Measurements from ENCODE around the gene TNFAIP8L3.

The TNFAIP8L3 gene

DNA sequence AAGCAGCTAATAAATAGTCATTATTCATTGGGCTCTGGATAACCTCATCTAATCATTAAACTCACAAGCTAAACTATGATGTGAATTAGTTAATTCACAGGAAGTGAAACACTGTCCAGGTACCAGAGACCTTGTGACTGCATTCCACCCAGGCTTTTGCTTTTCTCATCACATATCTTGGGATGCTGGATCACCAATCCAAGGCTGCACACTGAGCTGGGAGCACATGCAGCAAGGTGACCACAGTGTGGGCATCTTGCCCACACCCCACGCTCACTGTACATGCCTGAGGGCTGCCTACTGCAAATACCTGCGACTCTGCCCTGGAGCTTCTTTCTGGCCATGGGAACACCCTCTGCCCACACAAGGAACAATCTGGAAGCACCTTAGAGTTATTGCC is 40.6 kb upstream of the TNFAIP8L3 start:
- H3K9ac ChIP-seq (ENCODE audit: low read depth, low read length, poor library complexity, severe bottlenecking) = no peak overlapping the region
- H3K4me1 ChIP-seq (ENCODE audit: insufficient read depth, low read length, poor library complexity, severe bottlenecking) = no peaks in the 10 kb centered on the region
- no peaks in the 10 kb centered on the region for H3K9me3 ChIP-seq (ENCODE audit: insufficient read depth, low read depth, low read length)
- no peaks in the 10 kb centered on the region for H3K79me2 ChIP-seq (ENCODE audit: insufficient read depth, low read length)
- H3K4me2 ChIP-seq (ENCODE audit: low read depth, low read length, poor library complexity, severe bottlenecking) = no peak overlapping the region
- no peaks in the 10 kb centered on the region for H3F3A ChIP-seq (ENCODE audit: low read depth)
- H3K4me3 ChIP-seq (ENCODE audit: low read length, poor library complexity, severe bottlenecking) = no peak overlapping the region
- H3K36me3 ChIP-seq (ENCODE audit: insufficient read depth, low read length) = no peaks in the 10 kb centered on the region
- no peak overlapping the region for H2AFZ ChIP-seq (ENCODE audit: low read length)
- TF ChIP-seq EZH2phosphoT487 (IDR thresholded peaks at IDR 0.05; ENCODE audit: borderline replicate concordance) = no peak
- TF ChIP-seq, protein P1, sequence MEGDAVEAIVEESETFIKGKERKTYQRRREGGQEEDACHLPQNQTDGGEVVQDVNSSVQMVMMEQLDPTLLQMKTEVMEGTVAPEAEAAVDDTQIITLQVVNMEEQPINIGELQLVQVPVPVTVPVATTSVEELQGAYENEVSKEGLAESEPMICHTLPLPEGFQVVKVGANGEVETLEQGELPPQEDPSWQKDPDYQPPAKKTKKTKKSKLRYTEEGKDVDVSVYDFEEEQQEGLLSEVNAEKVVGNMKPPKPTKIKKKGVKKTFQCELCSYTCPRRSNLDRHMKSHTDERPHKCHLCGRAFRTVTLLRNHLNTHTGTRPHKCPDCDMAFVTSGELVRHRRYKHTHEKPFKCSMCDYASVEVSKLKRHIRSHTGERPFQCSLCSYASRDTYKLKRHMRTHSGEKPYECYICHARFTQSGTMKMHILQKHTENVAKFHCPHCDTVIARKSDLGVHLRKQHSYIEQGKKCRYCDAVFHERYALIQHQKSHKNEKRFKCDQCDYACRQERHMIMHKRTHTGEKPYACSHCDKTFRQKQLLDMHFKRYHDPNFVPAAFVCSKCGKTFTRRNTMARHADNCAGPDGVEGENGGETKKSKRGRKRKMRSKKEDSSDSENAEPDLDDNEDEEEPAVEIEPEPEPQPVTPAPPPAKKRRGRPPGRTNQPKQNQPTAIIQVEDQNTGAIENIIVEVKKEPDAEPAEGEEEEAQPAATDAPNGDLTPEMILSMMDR (conservative IDR thresholded peaks at IDR 0.05; ENCODE audit: low read length) = no peak
- H4K20me1 ChIP-seq (ENCODE audit: insufficient read depth, low read length, poor library complexity, severe bottlenecking) = no peaks in the 10 kb centered on the region
- no peaks in the 10 kb centered on the region for H3K9me2 ChIP-seq (replicated peaks; ENCODE audit: low read depth, low read length)
- no peaks in the 10 kb centered on the region for H3K27me3 ChIP-seq (ENCODE audit: insufficient read depth, low read length, poor library complexity, severe bottlenecking)

DNA sequence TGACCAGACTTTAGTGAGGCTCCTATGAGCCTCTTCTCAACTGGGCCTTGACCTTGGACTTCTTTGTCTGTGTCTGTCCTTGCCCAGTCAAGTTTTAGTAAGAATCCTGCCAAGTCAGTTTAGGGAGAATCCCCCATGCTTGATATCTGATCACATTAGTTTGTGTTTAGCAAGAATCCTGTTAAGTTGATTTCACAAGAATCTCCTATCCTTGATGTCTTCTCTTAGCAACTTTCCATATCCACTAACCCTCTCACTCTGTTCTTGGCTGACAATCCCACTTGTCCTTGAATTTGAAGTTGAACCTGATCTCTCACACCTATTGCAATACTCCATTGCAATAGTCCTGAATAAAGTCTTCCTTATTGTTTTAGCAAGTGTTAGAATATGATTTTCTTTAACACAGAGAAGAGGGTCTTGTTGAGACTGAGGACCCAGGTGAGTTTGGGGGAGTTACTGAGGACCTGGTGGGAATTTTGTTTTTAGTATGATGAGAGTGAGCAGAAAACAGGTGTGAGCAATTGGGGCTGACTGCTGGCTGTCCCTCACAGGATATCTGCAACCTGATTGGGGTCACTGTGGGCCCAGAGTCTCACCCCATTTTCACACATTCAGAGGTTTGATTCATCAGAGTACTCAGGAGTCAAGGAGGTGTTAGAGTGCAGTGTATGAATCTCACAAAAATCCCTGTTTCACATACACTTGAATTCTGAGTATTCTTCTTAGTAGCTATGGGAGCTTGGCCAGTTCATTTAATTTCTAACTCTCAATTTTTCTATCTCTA is 39.9 kb upstream of the TNFAIP8L3 start:
- Histone ChIP-seq H3K36me3 (ENCODE audit: insufficient read depth, low read length) (no peaks in the 10 kb centered on the region), H4K20me1 (ENCODE audit: insufficient read depth, low read length, poor library complexity, severe bottlenecking) (no peaks in the 10 kb centered on the region), H3K4me2 (ENCODE audit: low read depth, low read length, poor library complexity, severe bottlenecking) (no peak overlapping the region), H3K4me1 (ENCODE audit: insufficient read depth, low read length, poor library complexity, severe bottlenecking) (no peaks in the 10 kb centered on the region), H3K9me3 (ENCODE audit: insufficient read depth, low read depth, low read length) (no peaks in the 10 kb centered on the region), H3K4me3 (ENCODE audit: low read length, poor library complexity, severe bottlenecking) (no peak overlapping the region), H3K27me3 (ENCODE audit: insufficient read depth, low read length, poor library complexity, severe bottlenecking) (no peaks in the 10 kb centered on the region), H3F3A (ENCODE audit: low read depth) (no peaks in the 10 kb centered on the region), H2AFZ (ENCODE audit: low read length) (no peak overlapping the region), H3K79me2 (ENCODE audit: insufficient read depth, low read length) (no peaks in the 10 kb centered on the region), H3K9ac (ENCODE audit: low read depth, low read length, poor library complexity, severe bottlenecking) (no peak overlapping the region), H3K9me2 (replicated peaks; ENCODE audit: low read depth, low read length) (no peaks in the 10 kb centered on the region)
- TF ChIP-seq EZH2phosphoT487 (IDR thresholded peaks at IDR 0.05; ENCODE audit: borderline replicate concordance) = no peak
- TF ChIP-seq, protein P1 (conservative IDR thresholded peaks at IDR 0.05; ENCODE audit: low read length) = no peak

DNA sequence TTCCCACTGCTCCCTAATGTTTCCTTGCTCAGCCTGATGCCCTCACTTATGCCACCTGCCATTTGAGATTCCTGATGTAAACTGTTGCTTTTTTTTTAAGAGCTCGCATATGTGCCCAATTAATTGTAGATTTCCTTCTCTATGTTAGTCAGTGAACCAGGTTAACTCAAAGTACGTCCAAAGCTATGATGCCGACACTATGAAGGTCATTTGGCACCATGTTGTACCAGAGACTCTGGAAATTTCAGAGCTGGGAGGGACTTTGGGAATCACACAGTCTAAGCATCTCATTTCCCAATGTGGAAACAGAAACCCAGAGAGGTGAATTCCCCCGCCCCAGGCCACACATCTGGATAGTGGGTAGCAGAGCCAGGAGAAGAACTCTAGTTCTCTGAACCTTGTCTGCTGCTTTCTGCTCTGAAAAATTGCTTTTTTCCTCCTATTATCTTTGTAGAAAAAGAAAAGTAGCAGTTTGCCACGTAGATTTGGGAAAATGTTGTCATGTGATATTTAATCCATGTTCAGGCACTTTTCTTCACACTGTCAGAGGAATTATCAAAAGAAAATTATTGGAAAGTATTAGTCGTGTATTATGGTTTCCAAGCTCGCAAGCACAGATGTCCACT is 38.5 kb upstream of the TNFAIP8L3 start:
- Histone ChIP-seq H3K9ac (ENCODE audit: low read depth, low read length, poor library complexity, severe bottlenecking) (no peak overlapping the region), H3K4me3 (ENCODE audit: low read length, poor library complexity, severe bottlenecking) (no peak overlapping the region), H3K9me3 (ENCODE audit: insufficient read depth, low read depth, low read length) (no peaks in the 10 kb centered on the region), H2AFZ (ENCODE audit: low read length) (no peak overlapping the region), H3K79me2 (ENCODE audit: insufficient read depth, low read length) (no peaks in the 10 kb centered on the region), H4K20me1 (ENCODE audit: insufficient read depth, low read length, poor library complexity, severe bottlenecking) (no peaks in the 10 kb centered on the region), H3K4me1 (ENCODE audit: insufficient read depth, low read length, poor library complexity, severe bottlenecking) (no peaks in the 10 kb centered on the region), H3K27me3 (ENCODE audit: insufficient read depth, low read length, poor library complexity, severe bottlenecking) (no peaks in the 10 kb centered on the region), H3K9me2 (replicated peaks; ENCODE audit: low read depth, low read length) (no peaks in the 10 kb centered on the region), H3K4me2 (ENCODE audit: low read depth, low read length, poor library complexity, severe bottlenecking) (no peak overlapping the region), H3F3A (ENCODE audit: low read depth) (no peaks in the 10 kb centered on the region), H3K36me3 (ENCODE audit: insufficient read depth, low read length) (no peaks in the 10 kb centered on the region)
- no peak for TF ChIP-seq EZH2phosphoT487 (IDR thresholded peaks at IDR 0.05; ENCODE audit: borderline replicate concordance)
- TF ChIP-seq, protein P1 (conservative IDR thresholded peaks at IDR 0.05; ENCODE audit: low read length) = no peak

Data from Loucy (cell line).